ENCODE data around the gene RNF130. TPM values are rescaled to one million over a fixed set of nuclear protein-coding genes. Genes with fewer than 3 reads are reported as not detected.

RNF130 gene
- polyA plus RNA-seq, 1 donor from 2014 or later: 18.2 TPM

DNA sequence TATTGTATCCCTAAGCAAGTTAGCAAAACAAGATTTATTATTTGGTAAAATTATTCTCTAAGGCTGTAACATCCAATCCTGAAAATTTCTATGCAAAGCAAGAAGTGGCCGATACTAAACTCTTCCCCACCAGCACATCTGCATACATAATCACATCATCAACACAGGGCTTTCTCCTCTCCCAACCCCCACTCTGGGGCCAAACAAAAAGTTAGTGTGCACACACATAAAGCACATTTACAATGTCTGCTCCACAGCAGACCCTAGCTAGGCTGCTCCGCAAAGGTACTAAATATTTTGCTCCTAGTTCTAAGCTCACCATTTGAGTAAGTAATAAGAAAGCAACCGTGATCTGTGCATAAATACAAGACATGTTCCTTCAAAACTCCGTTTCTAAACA lies 3.6 kb downstream of the RNF130 start:
- Mint-ChIP-seq H3K4me1 (peaks cover 19 to 25% (median 19%) of the 10 kb centered on the region in 3 donors), H3K9me3 (no peaks in the 10 kb centered on the region), H3K27ac (no peak overlapping the region), H3K36me3 (peaks cover 5% of the 10 kb centered on the region), H3K4me3 (peak overlapping the region in 1 of 4 donors; percentile 55), H3K27me3 (no peaks in the 10 kb centered on the region)

DNA sequence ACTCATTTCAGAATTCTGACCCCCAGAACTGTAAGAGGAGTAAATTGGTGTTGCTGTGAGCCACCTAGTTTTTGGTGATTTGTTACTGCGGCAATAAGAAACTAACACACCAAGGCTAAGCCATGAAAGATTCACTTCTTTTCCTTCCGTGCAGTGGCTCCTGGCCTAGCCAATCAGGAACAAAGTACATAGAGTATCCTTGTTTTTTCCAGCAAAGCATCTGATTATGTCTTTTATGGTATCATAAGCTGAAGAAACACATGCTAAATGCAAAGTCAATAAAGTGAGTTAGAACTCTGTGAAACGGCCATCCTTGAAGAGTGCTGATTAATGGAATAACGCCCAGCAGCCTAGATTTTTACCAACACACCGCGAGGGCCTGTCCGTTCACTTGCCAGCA lies 11.4 kb downstream of the RNF130 start:
- H3K36me3 Mint-ChIP-seq: peaks cover 7% of the 10 kb centered on the region
- H3K4me1 Mint-ChIP-seq: peaks cover 0 to 7% (median 4%) of the 10 kb centered on the region in 3 donors
- H3K4me3 Mint-ChIP-seq: no peak overlapping the region
- H3K27ac Mint-ChIP-seq: no peak overlapping the region
- no peaks in the 10 kb centered on the region for H3K9me3 Mint-ChIP-seq
- no peaks in the 10 kb centered on the region for H3K27me3 Mint-ChIP-seq

DNA sequence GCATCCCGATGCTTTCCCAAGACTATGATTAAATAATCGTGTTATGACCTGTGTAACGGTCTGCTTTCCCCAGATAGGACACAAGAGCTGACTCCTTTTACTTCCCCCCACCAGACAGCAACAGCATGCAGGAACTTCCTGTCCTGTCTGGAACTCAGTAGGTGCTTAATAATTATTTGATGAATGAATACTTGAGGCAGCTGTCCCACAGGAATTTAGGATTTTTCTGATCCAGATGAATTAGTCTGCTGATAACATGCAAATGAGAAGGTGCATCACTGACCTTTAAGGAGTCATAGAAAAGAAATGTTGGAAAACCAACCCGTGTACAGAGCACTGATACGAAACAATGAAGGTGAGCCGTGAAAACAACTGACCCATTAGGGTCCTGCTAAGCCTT lies 12.2 kb downstream of the RNF130 start:
- H3K4me1 Mint-ChIP-seq: peaks cover 0 to 7% (median 4%) of the 10 kb centered on the region in 3 donors
- no peaks in the 10 kb centered on the region for H3K9me3 Mint-ChIP-seq
- peaks cover 7% of the 10 kb centered on the region for H3K36me3 Mint-ChIP-seq
- no peak overlapping the region for H3K27ac Mint-ChIP-seq
- H3K27me3 Mint-ChIP-seq: no peaks in the 10 kb centered on the region
- peak overlapping the region in 1 of 4 donors; percentile 14 for H3K4me3 Mint-ChIP-seq

DNA sequence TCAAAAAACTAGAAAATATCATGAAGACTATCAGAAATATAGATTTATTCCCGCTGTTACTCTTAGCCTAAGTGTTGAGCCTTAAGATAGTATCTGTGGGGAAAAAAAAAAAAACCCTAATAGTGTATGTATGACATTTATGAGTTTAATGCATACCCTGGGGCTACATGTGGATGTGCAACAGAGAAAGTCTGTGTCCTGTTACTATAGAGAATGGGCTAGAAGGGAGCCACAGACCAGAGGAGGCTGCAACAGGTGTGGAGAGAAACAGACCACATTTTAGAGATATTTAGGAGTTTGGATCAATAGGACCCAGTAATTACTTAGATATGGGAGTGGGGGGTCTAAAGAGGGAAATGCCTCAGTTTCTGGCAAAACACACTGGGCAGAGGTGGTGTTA lies 15.4 kb downstream of the RNF130 start:
- H3K4me3 Mint-ChIP-seq: no peak overlapping the region
- peaks cover 0 to 9% (median 9%) of the 10 kb centered on the region in 3 donors for H3K4me1 Mint-ChIP-seq
- H3K27ac Mint-ChIP-seq: no peak overlapping the region

DNA sequence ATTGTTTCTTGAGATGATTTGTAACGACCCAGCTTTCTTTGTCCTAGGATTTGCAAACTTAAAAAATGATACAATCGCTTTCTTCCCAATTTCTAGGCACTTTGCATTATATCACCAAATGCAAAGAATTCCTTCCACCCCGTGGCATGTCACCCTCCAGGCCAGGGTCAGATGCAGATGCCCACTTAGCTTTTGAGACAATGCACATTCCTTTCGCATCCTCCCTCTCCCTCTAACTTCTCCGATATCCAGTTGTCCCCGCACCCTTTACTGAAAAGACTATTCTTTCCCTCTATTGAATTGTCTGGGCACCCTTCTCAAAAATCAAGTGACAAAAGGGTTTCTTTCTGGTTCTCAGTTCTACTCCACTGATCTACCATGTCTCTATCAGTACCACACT lies 17.3 kb downstream of the RNF130 start:
- peaks cover 0 to 1% (median 0%) of the 10 kb centered on the region in 3 donors for H3K9me3 Mint-ChIP-seq
- H3K4me3 Mint-ChIP-seq: no peak overlapping the region
- H3K36me3 Mint-ChIP-seq: peaks cover 5% of the 10 kb centered on the region
- peaks cover 3% of the 10 kb centered on the region for H3K27me3 Mint-ChIP-seq
- H3K27ac Mint-ChIP-seq: peak overlapping the region in 1 of 3 donors; percentile 9
- peaks cover 0 to 15% (median 9%) of the 10 kb centered on the region in 3 donors for H3K4me1 Mint-ChIP-seq

More for the DNA sequence above, 15.4 kb downstream of the RNF130 start:
- H3K36me3 Mint-ChIP-seq: peaks cover 5% of the 10 kb centered on the region
- H3K9me3 Mint-ChIP-seq: peaks cover 0 to 1% (median 0%) of the 10 kb centered on the region in 3 donors
- H3K27me3 Mint-ChIP-seq: no peaks in the 10 kb centered on the region

DNA sequence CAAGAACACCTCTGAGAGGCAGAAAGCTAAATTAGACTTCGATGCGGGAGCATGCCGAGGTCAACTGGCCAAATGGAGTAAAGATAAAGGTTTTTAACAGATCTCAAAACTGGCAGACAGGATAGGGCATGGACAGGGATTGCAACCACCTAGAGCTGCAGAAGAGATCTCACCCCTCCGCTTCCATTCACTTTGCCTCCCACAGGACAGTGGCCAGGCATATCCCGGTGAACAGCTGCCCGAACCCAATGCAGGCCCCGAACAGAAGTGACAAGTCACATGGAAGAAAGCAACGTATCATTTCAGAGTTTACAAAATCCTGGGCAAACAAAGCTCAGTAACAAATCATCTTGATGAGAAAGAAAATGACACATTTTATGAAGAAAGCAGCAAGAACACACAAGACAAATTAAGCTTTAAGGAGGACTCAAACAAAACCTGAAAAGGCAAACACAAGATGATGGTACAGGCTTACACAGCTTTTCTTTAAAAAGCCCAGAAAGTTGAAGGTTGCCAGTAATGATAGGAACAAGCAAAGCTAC lies 18.4 kb downstream of the RNF130 start:
- Mint-ChIP-seq H3K9me3 (peaks cover 0 to 1% (median 0%) of the 10 kb centered on the region in 3 donors), H3K4me3 (peak overlapping the region in 1 of 4 donors; percentile 2), H3K4me1 (peaks cover 0 to 13% (median 9%) of the 10 kb centered on the region in 3 donors), H3K27me3 (peaks cover 3% of the 10 kb centered on the region), H3K27ac (no peak overlapping the region), H3K36me3 (peaks cover 3% of the 10 kb centered on the region)

DNA sequence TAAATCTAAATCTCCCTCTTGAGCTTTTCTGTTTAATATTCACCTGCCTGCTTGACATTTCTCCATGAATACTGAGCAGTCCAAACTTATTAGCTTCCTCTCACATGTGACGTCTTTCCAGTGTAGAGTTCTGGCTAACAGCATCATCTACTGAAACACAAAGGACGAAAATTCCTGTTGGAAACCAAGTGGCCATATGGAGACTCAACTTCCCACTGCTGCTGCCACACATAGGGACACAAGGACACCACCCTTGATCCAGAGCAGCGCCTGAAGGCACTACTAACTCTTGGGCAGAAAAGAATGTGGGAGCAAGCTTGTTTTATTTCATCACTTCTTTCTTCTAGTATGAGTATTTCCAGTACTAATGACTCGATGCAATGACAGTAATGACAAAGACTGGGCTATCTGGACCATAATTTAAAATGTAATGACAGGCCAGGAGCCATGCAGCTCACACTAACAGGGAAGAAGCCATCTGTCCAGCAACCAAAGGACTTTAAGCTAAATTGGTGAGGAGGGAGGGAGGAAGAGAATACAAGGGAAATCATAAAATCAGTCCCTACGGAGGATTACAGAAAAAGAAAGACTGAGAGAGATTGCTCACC lies 19.2 kb downstream of the RNF130 start:
- Mint-ChIP-seq H3K27me3 (peaks cover 3% of the 10 kb centered on the region), H3K27ac (no peak overlapping the region), H3K9me3 (peaks cover 0 to 1% (median 0%) of the 10 kb centered on the region in 3 donors), H3K4me1 (peaks cover 3 to 13% (median 9%) of the 10 kb centered on the region in 3 donors), H3K36me3 (peaks cover 3% of the 10 kb centered on the region), H3K4me3 (no peak overlapping the region)

DNA sequence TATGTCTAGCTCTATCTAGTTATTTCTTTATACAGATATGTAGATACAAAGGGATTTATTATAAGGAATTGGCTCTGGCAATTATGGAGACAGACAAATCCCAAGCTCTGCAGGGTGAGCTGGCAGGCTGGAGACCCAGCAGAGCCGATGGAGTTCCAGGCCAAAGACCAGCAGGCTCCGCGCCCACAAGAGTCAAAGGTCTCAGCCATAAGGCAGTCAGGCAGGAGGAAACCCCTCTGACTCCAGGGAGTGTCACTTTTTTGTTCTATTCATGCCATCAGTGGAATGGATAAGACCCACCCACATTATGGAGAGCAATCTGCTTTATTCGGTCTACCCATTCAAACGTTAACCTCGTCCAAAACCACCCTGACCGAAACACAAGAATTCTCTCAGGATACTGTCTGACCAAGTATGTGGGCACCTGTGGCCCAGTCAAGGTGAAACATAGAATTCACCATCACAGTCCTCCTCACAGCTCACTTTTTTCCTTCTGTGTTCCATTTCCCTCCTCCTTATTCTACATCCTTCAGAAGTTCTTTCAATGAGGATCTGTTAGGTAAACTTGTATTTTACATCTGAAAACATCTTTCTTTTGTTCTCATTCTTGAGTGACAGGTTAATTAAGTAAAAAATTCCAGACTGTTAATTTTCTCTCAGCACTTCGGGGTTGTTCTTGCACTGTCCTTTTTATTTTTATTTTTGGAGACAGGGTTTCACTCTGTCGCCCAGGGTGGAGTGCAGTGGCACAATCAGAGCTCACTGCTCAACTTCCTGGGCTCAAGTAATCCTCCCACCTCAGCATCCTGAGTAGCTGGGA lies 21.2 kb downstream of the RNF130 start:
- Mint-ChIP-seq H3K27me3 (peaks cover 3% of the 10 kb centered on the region), H3K4me1 (peaks cover 3 to 11% (median 9%) of the 10 kb centered on the region in 3 donors), H3K27ac (no peak overlapping the region), H3K9me3 (peaks cover 0 to 1% (median 0%) of the 10 kb centered on the region in 3 donors), H3K4me3 (no peak overlapping the region), H3K36me3 (no peaks in the 10 kb centered on the region)

DNA sequence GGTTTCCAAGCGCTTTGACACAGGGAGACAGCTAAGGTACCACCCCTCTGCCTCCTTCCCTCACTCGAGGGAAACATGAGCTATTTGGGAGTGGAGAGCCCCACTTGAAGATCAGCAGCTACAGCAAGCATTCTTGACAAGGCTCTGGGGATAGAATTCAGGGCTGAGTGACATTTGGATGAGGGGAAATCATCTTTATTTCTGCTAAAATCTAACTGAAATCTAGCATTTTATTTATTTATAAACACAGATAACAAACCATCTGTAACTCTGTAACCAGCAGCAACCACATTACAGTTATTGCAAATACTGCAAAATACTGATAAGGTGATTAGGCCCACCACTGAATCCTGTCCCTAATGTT lies 22.4 kb downstream of the RNF130 start:
- no peak overlapping the region for H3K4me3 Mint-ChIP-seq
- peaks cover 3 to 11% (median 9%) of the 10 kb centered on the region in 3 donors for H3K4me1 Mint-ChIP-seq
- no peaks in the 10 kb centered on the region for H3K36me3 Mint-ChIP-seq
- peaks cover 0 to 1% (median 0%) of the 10 kb centered on the region in 3 donors for H3K9me3 Mint-ChIP-seq
- H3K27me3 Mint-ChIP-seq: peaks cover 3% of the 10 kb centered on the region
- H3K27ac Mint-ChIP-seq: no peak overlapping the region

DNA sequence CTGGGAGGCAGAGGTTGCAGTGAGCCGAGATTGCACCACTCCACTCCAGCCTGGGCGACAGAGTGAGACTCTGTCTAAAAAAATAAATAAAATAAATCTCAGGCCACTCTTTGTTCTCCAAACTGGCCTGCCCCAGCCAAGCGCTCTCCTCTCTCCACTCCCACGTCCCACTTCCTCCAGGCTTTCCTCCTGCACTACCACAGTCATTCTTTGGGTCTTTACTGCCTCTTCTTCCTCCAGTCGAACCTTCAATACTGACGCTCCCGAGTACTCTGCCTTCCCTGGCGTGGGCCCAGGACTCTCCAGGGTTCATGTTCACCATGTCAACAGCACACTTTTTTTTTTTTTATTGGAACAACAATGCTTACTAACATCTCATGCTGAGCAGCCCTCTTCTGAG lies 23.9 kb downstream of the RNF130 start:
- peaks cover 3% of the 10 kb centered on the region for H3K27me3 Mint-ChIP-seq
- no peak overlapping the region for H3K27ac Mint-ChIP-seq
- H3K4me1 Mint-ChIP-seq: peaks cover 5 to 11% (median 9%) of the 10 kb centered on the region in 3 donors
- H3K4me3 Mint-ChIP-seq: no peak overlapping the region
- H3K9me3 Mint-ChIP-seq: peaks cover 0 to 1% (median 0%) of the 10 kb centered on the region in 3 donors
- no peaks in the 10 kb centered on the region for H3K36me3 Mint-ChIP-seq

DNA sequence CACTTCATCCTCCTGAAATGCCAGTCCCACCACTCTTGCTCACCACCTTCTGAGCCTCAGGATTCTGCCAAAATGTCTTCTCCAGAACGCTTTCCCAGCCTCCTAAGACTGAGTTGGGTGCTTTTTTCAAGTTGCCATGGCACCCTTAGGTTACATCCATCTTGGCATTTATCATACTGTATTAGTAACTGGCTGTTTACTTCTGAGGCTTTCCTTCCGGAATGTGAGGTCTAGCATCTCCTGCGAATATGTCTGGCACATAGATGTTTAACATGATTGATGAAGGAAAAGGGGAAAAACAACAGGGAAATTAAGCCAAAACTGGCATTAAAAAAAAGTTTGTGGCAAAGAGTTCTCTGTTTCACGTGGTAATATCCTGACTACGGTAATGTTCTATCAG lies 24.9 kb downstream of the RNF130 start:
- Mint-ChIP-seq H3K27ac (no peak overlapping the region), H3K4me3 (no peak overlapping the region), H3K9me3 (no peaks in the 10 kb centered on the region), H3K4me1 (peaks cover 0 to 8% (median 5%) of the 10 kb centered on the region in 3 donors), H3K27me3 (peaks cover 3% of the 10 kb centered on the region), H3K36me3 (no peaks in the 10 kb centered on the region)

DNA sequence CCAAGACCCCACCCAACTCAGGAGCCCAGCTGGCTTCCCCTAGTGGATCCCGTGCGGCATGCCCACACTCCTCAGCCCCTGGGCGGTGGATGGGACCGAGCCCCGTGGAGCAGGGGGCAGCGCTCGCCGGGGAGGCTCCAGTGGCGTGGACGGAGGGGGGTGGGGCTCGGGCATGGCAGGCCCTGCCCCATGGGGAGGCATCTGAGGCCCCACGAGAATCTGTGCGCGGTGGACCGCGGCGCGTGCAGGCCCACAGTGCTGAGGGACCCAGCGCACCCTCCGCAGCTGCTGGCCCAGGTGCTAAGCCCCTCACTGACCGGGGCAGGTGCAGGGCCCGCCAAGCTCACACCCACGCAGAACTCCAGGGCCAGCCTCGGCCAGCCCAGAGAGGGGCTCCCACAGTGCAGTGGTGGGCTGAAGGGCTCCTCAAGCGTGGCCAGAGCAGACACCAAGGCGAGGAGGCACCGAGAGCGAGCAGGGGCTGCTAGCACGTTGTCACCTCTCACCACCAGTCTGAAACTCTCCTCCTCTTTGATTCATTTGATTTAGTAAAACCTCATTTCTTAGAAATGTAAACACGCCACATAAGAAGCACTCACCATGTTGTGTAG lies 25.6 kb downstream of the RNF130 start:
- Mint-ChIP-seq H3K27me3 (peaks cover 3% of the 10 kb centered on the region), H3K27ac (no peak overlapping the region), H3K9me3 (no peaks in the 10 kb centered on the region), H3K36me3 (no peaks in the 10 kb centered on the region), H3K4me1 (peaks cover 0 to 8% (median 5%) of the 10 kb centered on the region in 3 donors), H3K4me3 (no peak overlapping the region)

DNA sequence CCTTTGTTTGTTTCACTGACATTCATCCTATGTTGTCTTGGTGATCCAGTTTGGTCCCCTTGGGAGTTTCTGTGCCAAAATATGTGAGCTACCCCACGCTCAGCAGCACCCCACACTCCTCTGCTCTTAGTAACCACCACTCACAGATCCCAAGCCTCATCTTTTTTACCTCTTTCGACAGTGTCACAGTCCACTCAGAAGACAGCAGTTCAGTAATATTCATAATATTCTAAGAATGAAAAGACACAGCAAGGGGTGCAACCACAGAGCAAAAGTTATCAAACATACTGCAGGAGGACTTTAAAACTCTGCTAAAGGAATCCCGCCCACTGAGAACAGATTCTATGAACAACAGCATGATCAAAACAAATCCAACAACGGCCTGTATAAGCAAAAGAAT lies 28.2 kb downstream of the RNF130 start:
- H3K4me3 Mint-ChIP-seq: no peak overlapping the region
- H3K27me3 Mint-ChIP-seq: no peaks in the 10 kb centered on the region
- no peak overlapping the region for H3K27ac Mint-ChIP-seq
- H3K4me1 Mint-ChIP-seq: peaks cover 0 to 5% (median 0%) of the 10 kb centered on the region in 3 donors
- no peaks in the 10 kb centered on the region for H3K9me3 Mint-ChIP-seq
- H3K36me3 Mint-ChIP-seq: peaks cover 5% of the 10 kb centered on the region

DNA sequence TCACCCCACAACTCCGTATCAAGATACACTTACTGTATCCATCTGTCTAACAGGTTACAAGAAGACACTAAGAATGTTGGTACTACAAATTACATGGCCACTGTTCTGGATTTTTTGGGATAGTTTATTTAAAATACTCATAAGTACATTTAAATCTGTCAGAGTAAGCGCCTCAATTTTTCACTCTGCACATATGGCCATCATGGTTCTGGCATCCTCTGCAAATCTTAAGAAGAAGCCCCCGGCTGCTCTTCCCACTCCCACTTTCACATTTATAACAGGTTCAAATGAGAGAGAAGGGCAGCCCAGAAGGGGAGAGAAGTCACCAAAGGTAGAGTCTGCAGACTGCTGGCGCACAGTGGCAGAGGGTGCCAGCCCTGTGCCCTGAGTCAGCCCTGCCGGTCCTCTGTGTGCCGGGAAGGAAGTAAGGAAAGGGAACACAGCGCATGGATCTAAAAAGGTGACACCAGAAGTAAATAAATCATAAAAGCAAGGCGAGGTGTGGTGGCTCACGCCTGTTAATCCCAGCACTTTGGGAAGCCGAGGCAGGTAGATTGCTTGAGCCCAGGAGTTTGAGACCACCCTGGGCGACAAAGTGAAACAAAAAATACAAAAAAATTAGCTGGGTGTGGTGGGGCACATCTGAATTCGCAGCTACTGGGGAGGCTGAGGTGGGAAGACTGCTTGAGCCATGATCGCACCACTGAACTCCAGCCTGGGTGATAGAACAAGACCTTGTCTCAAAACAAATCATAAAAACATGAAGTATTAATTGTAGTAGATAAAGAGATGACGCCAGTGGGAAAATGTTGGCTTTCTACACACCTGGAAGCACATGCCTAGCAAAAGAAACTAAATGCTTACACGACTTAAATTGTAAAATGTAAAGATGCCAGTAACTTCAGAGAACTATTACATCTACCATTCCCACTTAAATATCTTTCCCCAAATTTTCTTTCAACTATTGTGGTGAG lies 30.0 kb downstream of the RNF130 start:
- Mint-ChIP-seq H3K4me1 (peaks cover 0 to 2% (median 0%) of the 10 kb centered on the region in 3 donors), H3K36me3 (peaks cover 8% of the 10 kb centered on the region), H3K27ac (no peak overlapping the region), H3K4me3 (no peak overlapping the region), H3K27me3 (no peaks in the 10 kb centered on the region), H3K9me3 (peaks cover 0 to 10% (median 2%) of the 10 kb centered on the region in 3 donors)

Measured in IgD-negative memory B cell (primary cell).